Thyroid gland (tissue), 4 donors: ENCODE measurements around the gene GOLPH3L.
"Not testable (repeated sequence)": the region's sequence is repeated elsewhere in the genome, so short reads cannot be mapped to it uniquely, and the experiment has no call there.

Source experiments
- POLR2A ChIP-seq, 2 donors: fragments of 450-650 bp; IDR thresholded peaks; one replicate each; pipeline ENCODE4 v1.6.1; 2017; ENCODE audit warnings: antibody characterized with exemption in 2 of 2, mild to moderate bottlenecking in 2 of 2, moderate library complexity in 1 of 2
- TF ChIP-seq, protein P1 (sequence below), 6 experiments: fragments of 200-600 bp in 3 of 6; fragments of 450-650 bp in 3 of 6; sonication (generic) in 3 of 6; IDR thresholded peaks; one replicate each; pipeline ENCODE4 v1.5.1; 2016 to 2019; ENCODE audit warnings: antibody characterized with exemption in 6 of 6, mild to moderate bottlenecking in 2 of 6, inconsistent platforms in 1 of 6, moderate library complexity in 1 of 6

DNA sequence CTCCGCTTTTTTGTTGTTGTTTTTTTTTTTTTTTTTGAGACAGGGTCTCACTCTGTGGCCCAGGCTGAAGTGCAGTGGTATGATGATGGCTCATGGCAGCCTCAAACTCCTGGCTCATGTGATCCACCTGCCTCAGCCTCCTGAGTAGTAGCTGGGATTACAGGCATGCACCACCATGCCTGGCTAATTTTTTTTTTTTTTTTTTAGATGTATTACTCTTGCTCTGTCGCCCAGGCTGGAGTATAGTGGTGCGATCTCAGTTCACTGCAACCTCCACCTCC is 91.6 kb downstream of the GOLPH3L start:
- TF ChIP-seq, protein P1, sequence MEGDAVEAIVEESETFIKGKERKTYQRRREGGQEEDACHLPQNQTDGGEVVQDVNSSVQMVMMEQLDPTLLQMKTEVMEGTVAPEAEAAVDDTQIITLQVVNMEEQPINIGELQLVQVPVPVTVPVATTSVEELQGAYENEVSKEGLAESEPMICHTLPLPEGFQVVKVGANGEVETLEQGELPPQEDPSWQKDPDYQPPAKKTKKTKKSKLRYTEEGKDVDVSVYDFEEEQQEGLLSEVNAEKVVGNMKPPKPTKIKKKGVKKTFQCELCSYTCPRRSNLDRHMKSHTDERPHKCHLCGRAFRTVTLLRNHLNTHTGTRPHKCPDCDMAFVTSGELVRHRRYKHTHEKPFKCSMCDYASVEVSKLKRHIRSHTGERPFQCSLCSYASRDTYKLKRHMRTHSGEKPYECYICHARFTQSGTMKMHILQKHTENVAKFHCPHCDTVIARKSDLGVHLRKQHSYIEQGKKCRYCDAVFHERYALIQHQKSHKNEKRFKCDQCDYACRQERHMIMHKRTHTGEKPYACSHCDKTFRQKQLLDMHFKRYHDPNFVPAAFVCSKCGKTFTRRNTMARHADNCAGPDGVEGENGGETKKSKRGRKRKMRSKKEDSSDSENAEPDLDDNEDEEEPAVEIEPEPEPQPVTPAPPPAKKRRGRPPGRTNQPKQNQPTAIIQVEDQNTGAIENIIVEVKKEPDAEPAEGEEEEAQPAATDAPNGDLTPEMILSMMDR (IDR thresholded peaks at IDR 0.05): not testable (repeated sequence)
- TF ChIP-seq POLR2A (IDR thresholded peaks at IDR 0.05): not testable (repeated sequence)
